Measurements from ENCODE around the gene TEX29. TPM values are rescaled to one million over a fixed set of nuclear protein-coding genes. Genes with fewer than 3 reads are reported as not detected.

Gene TEX29
- total RNA-seq, 1 donor from 2014 or later = 0.54 TPM

GRCh38 chr13:111283991-111284390 lies 36.5 kb upstream of the TEX29 start:
- peaks cover 56% of the 10 kb centered on the region for H3K36me3 Mint-ChIP-seq (ENCODE audit: low read depth, unreplicated experiment)
- H3K4me1 Mint-ChIP-seq (ENCODE audit: unreplicated experiment) = peaks cover 4% of the 10 kb centered on the region
- no peak for TF ChIP-seq CTCF (IDR thresholded peaks at IDR 0.05; ENCODE audit: unreplicated experiment)
- no peaks in the 10 kb centered on the region for H3K9me3 Mint-ChIP-seq (ENCODE audit: unreplicated experiment)
- peak overlapping the region; percentile 13 for H3K27ac Mint-ChIP-seq (ENCODE audit: unreplicated experiment)
- DNase-seq (ENCODE audit: low spot score) = no peak
- H3K4me3 Mint-ChIP-seq (ENCODE audit: unreplicated experiment) = peak overlapping the region; percentile 22
- H3K27me3 Mint-ChIP-seq (ENCODE audit: unreplicated experiment) = peaks cover 13% of the 10 kb centered on the region

GRCh38 chr13:111284565-111284964 lies 35.9 kb upstream of the TEX29 start:
- no peak overlapping the region for H3K27ac Mint-ChIP-seq (ENCODE audit: unreplicated experiment)
- no peak for DNase-seq (ENCODE audit: low spot score)
- H3K36me3 Mint-ChIP-seq (ENCODE audit: low read depth, unreplicated experiment) = peaks cover 59% of the 10 kb centered on the region
- no peak for TF ChIP-seq CTCF (IDR thresholded peaks at IDR 0.05; ENCODE audit: unreplicated experiment)
- peaks cover 13% of the 10 kb centered on the region for H3K27me3 Mint-ChIP-seq (ENCODE audit: unreplicated experiment)
- H3K4me1 Mint-ChIP-seq (ENCODE audit: unreplicated experiment) = peaks cover 4% of the 10 kb centered on the region
- H3K4me3 Mint-ChIP-seq (ENCODE audit: unreplicated experiment) = peak overlapping the region; percentile 17
- H3K9me3 Mint-ChIP-seq (ENCODE audit: unreplicated experiment) = no peaks in the 10 kb centered on the region

GRCh38 chr13:111286162-111286561 lies 34.3 kb upstream of the TEX29 start:
- TF ChIP-seq CTCF (IDR thresholded peaks at IDR 0.05; ENCODE audit: unreplicated experiment) = no peak
- H3K36me3 Mint-ChIP-seq (ENCODE audit: low read depth, unreplicated experiment) = peaks cover 57% of the 10 kb centered on the region

GRCh38 chr13:111286749-111287148 lies 33.7 kb upstream of the TEX29 start:
- Mint-ChIP-seq H3K9me3 (ENCODE audit: unreplicated experiment) (no peaks in the 10 kb centered on the region), H3K27me3 (ENCODE audit: unreplicated experiment) (peaks cover 13% of the 10 kb centered on the region), H3K4me1 (ENCODE audit: unreplicated experiment) (no peaks in the 10 kb centered on the region), H3K27ac (ENCODE audit: unreplicated experiment) (no peak overlapping the region), H3K36me3 (ENCODE audit: low read depth, unreplicated experiment) (peaks cover 52% of the 10 kb centered on the region), H3K4me3 (ENCODE audit: unreplicated experiment) (no peak overlapping the region)
- no peak for DNase-seq (ENCODE audit: low spot score)
- TF ChIP-seq CTCF (IDR thresholded peaks at IDR 0.05; ENCODE audit: unreplicated experiment) = no peak

More at GRCh38 chr13:111286162-111286561, 34.3 kb upstream of the TEX29 start:
- Mint-ChIP-seq H3K4me1 (ENCODE audit: unreplicated experiment) (peaks cover 4% of the 10 kb centered on the region), H3K9me3 (ENCODE audit: unreplicated experiment) (no peaks in the 10 kb centered on the region), H3K27ac (ENCODE audit: unreplicated experiment) (no peak overlapping the region), H3K27me3 (ENCODE audit: unreplicated experiment) (peaks cover 13% of the 10 kb centered on the region), H3K4me3 (ENCODE audit: unreplicated experiment) (no peak overlapping the region)
- DNase-seq (ENCODE audit: low spot score) = no peak

- no peaks in the 10 kb centered on the region for H3K4me1 Mint-ChIP-seq (ENCODE audit: unreplicated experiment)
- peak overlapping the region; percentile 37 for H3K4me3 Mint-ChIP-seq (ENCODE audit: unreplicated experiment)
- no peak for TF ChIP-seq CTCF (IDR thresholded peaks at IDR 0.05; ENCODE audit: unreplicated experiment)
- no peaks in the 10 kb centered on the region for H3K9me3 Mint-ChIP-seq (ENCODE audit: unreplicated experiment)
- peaks cover 10% of the 10 kb centered on the region for H3K27me3 Mint-ChIP-seq (ENCODE audit: unreplicated experiment)
- H3K36me3 Mint-ChIP-seq (ENCODE audit: low read depth, unreplicated experiment) = peaks cover 56% of the 10 kb centered on the region
- no peak overlapping the region for H3K27ac Mint-ChIP-seq (ENCODE audit: unreplicated experiment)
- no peak for DNase-seq (ENCODE audit: low spot score)
Measured at GRCh38 chr13:111287201-111287600, 33.2 kb upstream of the TEX29 start.
